ENCODE data around the gene CCDC8. TPM values are rescaled to one million over a fixed set of nuclear protein-coding genes. Genes with fewer than 3 reads are reported as not detected.
"Not testable (repeated sequence)": the region's sequence is repeated elsewhere in the genome, so short reads cannot be mapped to it uniquely, and the experiment has no call there.

Gene CCDC8
- polyA plus RNA-seq, 6 donors from 2014 or later, result not detected

DNA sequence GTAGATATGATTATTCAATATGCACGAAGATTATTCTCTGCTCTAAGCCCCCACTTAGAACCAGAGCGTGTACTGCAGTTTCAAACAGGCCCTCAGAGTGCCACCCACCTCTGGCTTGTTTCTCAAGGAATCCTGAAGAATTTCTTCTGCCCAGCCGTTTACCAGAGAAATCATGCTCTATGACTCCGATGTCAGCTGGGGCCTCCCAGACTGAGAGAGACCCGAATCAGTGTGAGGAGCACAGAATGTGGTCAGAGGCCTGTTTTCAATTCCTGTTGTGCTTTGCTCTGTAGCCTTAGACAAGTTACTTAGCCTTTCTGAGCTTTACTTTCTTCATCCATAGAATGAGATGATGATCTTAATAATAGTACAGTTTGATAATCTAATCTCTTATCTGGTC, 9.8 kb upstream of the CCDC8 start:
- ATAC-seq (ENCODE audit: low read depth in 2 of 2), result no peak
- peaks cover 0 to 3% (median 0%) of the 10 kb centered on the region in 7 donors for H3K9me3 Mint-ChIP-seq
- peaks cover 42 to 80% (median 51%) of the 10 kb centered on the region in 3 donors for H3K27me3 Mint-ChIP-seq
- no peaks in the 10 kb centered on the region for H3K36me3 Mint-ChIP-seq
- peaks cover 14 to 21% (median 16%) of the 10 kb centered on the region in 3 donors for H3K4me1 Mint-ChIP-seq
- no peak for DNase-seq
- no peak overlapping the region for H3K4me3 Mint-ChIP-seq
- H3K27ac Mint-ChIP-seq, result no peak overlapping the region

- Mint-ChIP-seq H3K4me1 (peaks cover 9 to 12% (median 12%) of the 10 kb centered on the region in 3 donors), H3K27me3 (peaks cover 39 to 73% (median 42%) of the 10 kb centered on the region in 3 donors), H3K9me3 (peaks cover 0 to under 1% (median 0%) of the 10 kb centered on the region in 7 donors), H3K27ac (no peak overlapping the region), H3K36me3 (no peaks in the 10 kb centered on the region), H3K4me3 (no peak overlapping the region)
- ATAC-seq (ENCODE audit: low read depth in 2 of 2), result no peak
- no peak for DNase-seq
Measured at GRCh38 chr19:46422344-46422743, 9.0 kb upstream of the CCDC8 start.

GRCh38 chr19:46420056-46420455, 6.7 kb upstream of the CCDC8 start:
- peaks cover 0 to 9% (median 7%) of the 10 kb centered on the region in 3 donors for H3K4me1 Mint-ChIP-seq
- H3K36me3 Mint-ChIP-seq, result no peaks in the 10 kb centered on the region
- H3K9me3 Mint-ChIP-seq, result no peaks in the 10 kb centered on the region
- no peak overlapping the region for H3K4me3 Mint-ChIP-seq
- no peak for ATAC-seq (ENCODE audit: low read depth in 2 of 2)
- DNase-seq, result no peak
- H3K27ac Mint-ChIP-seq, result no peak overlapping the region
- peaks cover 32 to 75% (median 46%) of the 10 kb centered on the region in 3 donors for H3K27me3 Mint-ChIP-seq

DNA sequence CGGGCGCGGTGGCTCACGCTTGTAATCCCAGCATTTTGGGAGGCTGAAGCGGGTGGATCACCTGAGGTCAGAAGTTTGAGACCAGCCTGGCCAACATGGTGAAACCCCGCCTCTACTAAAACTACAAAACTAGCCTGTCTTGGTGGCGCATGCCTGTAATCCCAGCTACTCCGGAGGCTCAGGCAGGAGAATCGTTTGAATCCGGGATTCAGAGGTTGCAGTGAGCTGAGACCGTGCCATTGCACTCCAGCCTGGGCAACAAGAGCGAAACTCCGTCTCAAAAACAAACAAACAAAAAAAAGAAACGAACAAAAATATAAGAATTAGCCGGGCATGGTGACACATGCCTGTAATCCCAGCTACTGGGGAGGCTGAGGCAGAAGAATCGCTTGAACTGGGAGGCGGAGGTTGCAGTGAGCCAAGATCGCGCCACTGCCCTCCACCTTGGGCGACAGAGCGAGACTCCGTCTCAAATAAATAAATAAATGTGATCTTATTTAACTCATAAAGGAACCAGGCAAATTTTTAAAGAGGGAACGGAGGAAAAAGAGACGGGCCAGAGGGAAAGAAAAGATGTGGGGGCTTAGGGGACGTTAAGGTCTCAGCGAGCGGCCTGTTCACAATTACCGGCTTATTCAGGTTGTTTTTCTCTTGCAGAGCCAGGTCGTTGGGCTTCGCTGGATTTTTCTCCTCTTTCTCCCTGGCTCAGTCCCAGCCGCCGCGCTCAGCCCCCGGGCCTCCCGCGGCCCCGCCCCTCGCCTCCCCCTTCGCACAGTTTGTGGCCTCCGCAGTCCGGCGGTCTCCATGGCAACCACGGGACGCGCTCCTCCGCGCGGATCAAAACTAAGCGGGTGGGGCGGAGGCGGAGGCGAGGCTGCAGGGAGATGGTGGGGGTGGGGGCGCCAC, 2.7 kb upstream of the CCDC8 start:
- not testable (repeated sequence) for H3K36me3 Mint-ChIP-seq, H3K9me3 Mint-ChIP-seq, H3K27ac Mint-ChIP-seq, DNase-seq
- peak in 1 of 2 donors; percentile 14 for ATAC-seq (ENCODE audit: low read depth in 2 of 2)
- Mint-ChIP-seq H3K4me1 (peaks cover 5 to 20% (median 12%) of the 10 kb centered on the region in 3 donors), H3K4me3 (peak overlapping the region in 1 of 8 donors; percentile 74), H3K27me3 (peaks cover 31 to 83% (median 67%) of the 10 kb centered on the region in 3 donors)

DNA sequence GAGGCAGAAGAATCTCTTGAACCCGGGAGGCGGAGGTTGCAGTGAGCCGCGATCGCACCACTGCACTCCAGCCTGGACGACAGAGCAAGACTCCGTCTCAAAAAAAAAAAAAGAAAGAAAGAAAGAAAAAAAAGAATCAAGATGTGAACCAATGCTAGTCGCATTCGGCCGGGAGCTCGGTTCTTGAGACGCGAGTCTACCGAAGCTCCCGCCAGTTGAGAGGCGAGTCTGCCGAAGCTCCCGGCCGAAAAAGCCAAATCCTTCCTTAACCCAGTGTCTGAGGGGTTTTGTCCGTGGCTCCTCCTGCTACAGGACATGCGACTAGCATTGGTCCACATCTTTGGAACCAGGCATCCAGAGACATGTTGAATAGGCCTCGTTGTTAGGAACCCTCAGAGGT, 1.5 kb upstream of the CCDC8 start:
- H3K36me3 Mint-ChIP-seq; H3K9me3 Mint-ChIP-seq; ATAC-seq (ENCODE audit: low read depth in 2 of 2); H3K4me3 Mint-ChIP-seq; DNase-seq: not testable (repeated sequence)
- H3K27ac Mint-ChIP-seq, result peak overlapping the region in 1 of 6 donors; percentile 49
- peaks cover 5 to 20% (median 12%) of the 10 kb centered on the region in 3 donors for H3K4me1 Mint-ChIP-seq
- peaks cover 34 to 84% (median 65%) of the 10 kb centered on the region in 3 donors for H3K27me3 Mint-ChIP-seq

- peaks cover 42 to 80% (median 80%) of the 10 kb centered on the region in 3 donors for H3K27me3 Mint-ChIP-seq
- peaks cover 5 to 20% (median 20%) of the 10 kb centered on the region in 3 donors for H3K4me1 Mint-ChIP-seq
- H3K36me3 Mint-ChIP-seq, result peaks cover 0 to 7% of the 10 kb centered on the region in 2 donors
- H3K9me3 Mint-ChIP-seq, result no peaks in the 10 kb centered on the region
- peak overlapping the region in 1 of 6 donors; percentile 56 for H3K27ac Mint-ChIP-seq
- DNase-seq, result no peak
- no peak for ATAC-seq (ENCODE audit: low read depth in 2 of 2)
- H3K4me3 Mint-ChIP-seq, result peak overlapping the region in 1 of 8 donors; percentile 39
Measured at GRCh38 chr19:46412650-46413261, 608 bp downstream of the CCDC8 start.

GRCh38 chr19:46411925-46412649, 1.3 kb downstream of the CCDC8 start:
- H3K4me3 Mint-ChIP-seq, result peak overlapping the region in 1 of 8 donors; percentile 30
- H3K4me1 Mint-ChIP-seq, result peaks cover 5 to 20% (median 20%) of the 10 kb centered on the region in 3 donors
- DNase-seq (no peak), ATAC-seq (ENCODE audit: low read depth in 2 of 2) (no peak)
- H3K36me3 Mint-ChIP-seq, result peaks cover 0 to 7% of the 10 kb centered on the region in 2 donors
- H3K27me3 Mint-ChIP-seq, result peaks cover 45 to 86% (median 86%) of the 10 kb centered on the region in 3 donors
- peak overlapping the region in 1 of 6 donors; percentile 56 for H3K27ac Mint-ChIP-seq
- H3K9me3 Mint-ChIP-seq, result no peaks in the 10 kb centered on the region

DNA sequence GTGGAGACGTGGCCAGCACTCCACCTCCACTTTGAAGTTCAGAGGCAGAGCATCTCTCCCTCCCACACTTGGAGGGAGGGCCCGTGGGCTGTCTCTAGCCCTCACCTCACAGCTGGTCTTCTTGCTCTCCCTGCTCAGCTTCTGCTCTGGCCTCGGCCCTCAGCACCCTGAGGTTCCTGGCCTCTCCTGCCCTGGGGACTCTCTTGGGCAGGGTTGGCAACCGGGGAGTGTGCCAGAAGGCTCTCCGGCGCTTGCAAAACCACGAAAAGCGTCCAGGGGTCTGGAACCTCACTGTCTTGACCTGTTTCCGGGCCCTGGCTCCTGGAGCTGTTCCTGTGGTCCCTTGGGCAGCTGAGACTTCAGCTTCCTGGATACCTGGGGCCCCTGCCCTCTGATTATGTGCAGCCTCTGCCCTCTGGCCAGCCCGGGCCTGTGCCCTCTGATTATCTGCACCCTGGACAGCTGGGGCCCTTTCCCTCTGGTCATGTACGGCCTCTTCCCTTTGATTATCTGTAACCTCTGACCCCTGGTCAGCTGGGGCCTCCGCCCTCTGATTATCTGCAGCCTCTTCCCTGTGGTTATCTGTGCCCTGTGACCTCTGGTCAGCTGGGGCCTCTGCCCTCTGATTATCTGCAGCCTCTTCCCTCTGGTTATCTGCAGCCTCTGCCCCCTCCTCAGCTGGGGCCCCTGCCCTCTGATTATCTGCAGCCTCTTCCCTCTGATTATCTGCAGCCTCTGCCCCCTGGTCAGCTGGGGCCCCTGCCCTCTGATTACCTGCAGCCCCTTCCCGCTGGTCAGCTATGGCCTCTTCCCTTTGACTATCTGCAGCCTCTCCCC, 2.1 kb downstream of the CCDC8 start:
- DNase-seq (no peak), ATAC-seq (ENCODE audit: low read depth in 2 of 2) (no peak)
- peaks cover 0 to 7% of the 10 kb centered on the region in 2 donors for H3K36me3 Mint-ChIP-seq
- peaks cover 5 to 20% (median 20%) of the 10 kb centered on the region in 3 donors for H3K4me1 Mint-ChIP-seq
- H3K4me3 Mint-ChIP-seq, result no peak overlapping the region
- no peak overlapping the region for H3K27ac Mint-ChIP-seq
- no peaks in the 10 kb centered on the region for H3K9me3 Mint-ChIP-seq
- H3K27me3 Mint-ChIP-seq, result peaks cover 49 to 86% (median 80%) of the 10 kb centered on the region in 3 donors

DNA sequence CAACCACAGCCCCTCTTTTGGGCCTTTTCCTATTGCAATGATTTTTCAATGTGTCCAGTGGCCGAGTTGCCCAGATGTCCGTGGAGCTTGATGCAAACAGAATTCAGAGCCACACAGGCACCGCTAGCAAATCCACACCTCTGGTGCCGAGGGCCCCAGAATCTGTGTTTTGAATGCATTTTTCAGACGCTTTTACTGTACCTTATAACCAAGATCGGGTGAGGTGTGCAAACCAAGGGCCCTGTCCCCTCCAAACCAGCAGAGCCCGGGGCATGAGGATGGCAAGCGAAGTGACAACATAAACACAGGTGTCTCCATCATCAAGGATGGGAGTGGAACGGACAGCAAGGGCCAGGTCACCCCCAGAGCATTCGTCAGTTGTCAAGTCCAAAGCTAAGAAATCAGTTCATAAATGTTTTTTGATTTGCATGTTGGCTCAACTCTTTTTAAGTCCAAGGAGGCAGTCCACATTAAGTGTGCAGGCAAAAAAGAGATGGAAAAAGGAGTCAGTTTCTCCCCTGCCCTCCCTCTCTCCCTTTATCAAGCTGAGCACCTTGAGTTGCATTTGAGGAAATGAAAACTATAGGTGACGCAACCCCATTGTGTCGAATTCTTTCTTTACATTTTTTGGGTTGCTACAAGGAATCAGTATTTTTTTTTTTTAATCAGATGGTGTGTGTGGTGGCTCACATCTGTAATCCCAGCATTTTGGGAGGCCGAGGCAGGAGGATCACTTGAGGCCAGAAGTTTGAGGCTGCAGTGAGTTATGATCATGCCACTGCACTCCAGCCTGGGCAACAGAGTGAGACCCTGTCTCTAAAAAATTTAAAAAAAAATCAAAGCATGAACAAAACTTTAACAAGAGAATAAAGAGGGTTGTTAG, 2.9 kb downstream of the CCDC8 start:
- no peak for ATAC-seq (ENCODE audit: low read depth in 2 of 2)
- peaks cover 51 to 86% (median 72%) of the 10 kb centered on the region in 3 donors for H3K27me3 Mint-ChIP-seq
- no peaks in the 10 kb centered on the region for H3K9me3 Mint-ChIP-seq
- no peak overlapping the region for H3K27ac Mint-ChIP-seq
- peaks cover 0 to 7% of the 10 kb centered on the region in 2 donors for H3K36me3 Mint-ChIP-seq
- no peak overlapping the region for H3K4me3 Mint-ChIP-seq
- peaks cover 5 to 14% (median 13%) of the 10 kb centered on the region in 3 donors for H3K4me1 Mint-ChIP-seq
- DNase-seq, result no peak

GRCh38 chr19:46409191-46409590, 4.2 kb downstream of the CCDC8 start:
- no peak for DNase-seq
- H3K27me3 Mint-ChIP-seq, result peaks cover 57 to 84% (median 65%) of the 10 kb centered on the region in 3 donors
- H3K27ac Mint-ChIP-seq, result no peak overlapping the region
- peaks cover 0 to 7% of the 10 kb centered on the region in 2 donors for H3K36me3 Mint-ChIP-seq
- no peak overlapping the region for H3K4me3 Mint-ChIP-seq
- peaks cover 9 to 21% (median 17%) of the 10 kb centered on the region in 3 donors for H3K4me1 Mint-ChIP-seq
- no peaks in the 10 kb centered on the region for H3K9me3 Mint-ChIP-seq
- no peak for ATAC-seq (ENCODE audit: low read depth in 2 of 2)

DNA sequence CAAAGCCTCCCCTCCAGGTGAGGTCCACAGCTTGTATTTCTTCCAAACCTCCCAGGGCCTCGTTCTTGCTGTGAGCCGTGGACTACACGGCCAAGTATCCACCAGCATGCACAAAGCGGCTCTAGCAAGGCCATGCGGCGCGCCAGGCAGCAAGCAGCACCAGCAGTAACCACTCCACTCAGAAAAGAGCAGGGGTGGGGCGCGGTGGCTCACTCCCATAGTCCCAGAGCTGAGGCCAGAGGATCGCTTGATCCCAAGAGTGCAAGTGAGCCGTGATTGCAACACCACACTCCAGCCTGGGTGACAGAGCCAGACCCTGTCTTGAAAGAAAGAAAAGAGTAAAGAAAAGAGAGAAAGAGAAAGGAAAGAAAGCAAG, 4.7 kb downstream of the CCDC8 start:
- peaks cover 58 to 84% (median 65%) of the 10 kb centered on the region in 3 donors for H3K27me3 Mint-ChIP-seq
- H3K9me3 Mint-ChIP-seq, result no peaks in the 10 kb centered on the region
- H3K27ac Mint-ChIP-seq, result no peak overlapping the region
- H3K4me1 Mint-ChIP-seq, result peaks cover 13 to 27% (median 22%) of the 10 kb centered on the region in 3 donors
- ATAC-seq (ENCODE audit: low read depth in 2 of 2), result no peak
- H3K36me3 Mint-ChIP-seq, result peaks cover 0 to 7% of the 10 kb centered on the region in 2 donors
- DNase-seq, result no peak
- H3K4me3 Mint-ChIP-seq, result no peak overlapping the region

Data from naive B cell (primary cell).